Gastroesophageal sphincter (tissue), 4 donors: ENCODE measurements around the gene ATAD2B. TPM values are rescaled to one million over a fixed set of nuclear protein-coding genes. Genes with fewer than 3 reads are reported as not detected.

Experiments
- ATAC-seq: fragments of 150-250 bp; one replicate; pipeline ENCODE4 v1.9.1; 2016; ENCODE audit warnings: mild to moderate bottlenecking, moderate library complexity
- H3K27ac ChIP-seq, 4 donors: fragments of 200-600 bp; sonication (generic) in 3 of 4; 1 replicate in 3 of 4; 2 replicates in 1 of 4; pipeline ENCODE4 v1.5.1; 2016 to 2019
- H3K27me3 ChIP-seq: fragments of 200-600 bp; sonication (generic); one replicate; pipeline ENCODE4 v1.5.1; 2019
- H3K36me3 ChIP-seq, 2 donors: fragments of 200-600 bp; sonication (generic); one replicate each; pipeline ENCODE4 v1.5.1; 2019; ENCODE audit warnings: control low read depth in 1 of 2
- H3K4me1 ChIP-seq, 3 donors: fragments of 200-600 bp; sonication (generic); 1 replicate in 2 of 3; 2 replicates in 1 of 3; pipeline ENCODE4 v1.5.1; 2016 to 2019; ENCODE audit warnings: control low read depth in 2 of 3
- H3K4me3 ChIP-seq, 2 donors: fragments of 200-600 bp; sonication (generic); one replicate each; pipeline ENCODE4 v1.5.1; 2019; ENCODE audit warnings: mild to moderate bottlenecking in 1 of 2, moderate library complexity in 1 of 2
- H3K9me3 ChIP-seq, 3 donors: fragments of 200-600 bp; sonication (generic); one replicate each; pipeline ENCODE4 v1.5.1; 2017 to 2019; ENCODE audit warnings: control low read depth in 2 of 3
- CTCF ChIP-seq, 4 experiments: fragments of 200-600 bp in 2 of 4; fragments of 450-650 bp in 2 of 4; sonication (generic) in 1 of 4; IDR thresholded peaks; one replicate each; pipeline ENCODE4 v1.5.1; 2017 to 2019; ENCODE audit warnings: antibody characterized with exemption in 4 of 4, mild to moderate bottlenecking in 2 of 4, moderate library complexity in 2 of 4
- EP300 ChIP-seq: sonication (generic); formaldehyde crosslinking; IDR thresholded peaks from one replicate; pipeline ENCODE4 v1.6.1; 2017; ENCODE audit warnings: antibody characterized with exemption, mild to moderate bottlenecking
- POLR2A ChIP-seq, 2 donors: fragments of 450-650 bp; IDR thresholded peaks; one replicate each; pipeline ENCODE4 v1.6.1; 2017; ENCODE audit warnings: antibody characterized with exemption in 2 of 2, mild to moderate bottlenecking in 2 of 2, moderate library complexity in 1 of 2
- POLR2AphosphoS5 ChIP-seq: sonication (generic); formaldehyde crosslinking; IDR thresholded peaks from one replicate; pipeline ENCODE4 v1.6.1; 2017; ENCODE audit warnings: antibody characterized with exemption
- WGBS, 2 donors: methylation state at CpG; one replicate each; pipeline ENCODE4 v1.1.5; 2018; ENCODE audit warnings: low coverage in 1 of 2; 5-methylcytosine and 5-hydroxymethylcytosine counted together
- total RNA-seq, 4 donors: library from RNA; depleted of rRNA; stranded (reverse); fragments of >200 nt; gene quantifications; one replicate each; pipeline ENCODE4 v1.1.0, GENCODE V29; 2016

The ATAD2B gene
- total RNA-seq, 4 donors from 2014 or later: 10.4 to 36.1 (median 16.8) TPM

- Histone ChIP-seq H3K9me3 (no peaks in the 10 kb centered on the region), H3K4me3 (no peak overlapping the region), H3K27me3 (no peaks in the 10 kb centered on the region), H3K36me3 (peaks cover 0 to 37% of the 10 kb centered on the region in 2 donors), H3K4me1 (peaks cover 0 to 4% (median 3%) of the 10 kb centered on the region in 3 donors), H3K27ac (no peak overlapping the region)
- 73 to 78% methylated on average over 4 of the region's 4 CpGs for WGBS, 2 donors
- TF ChIP-seq POLR2A (IDR thresholded peaks at IDR 0.05): no peak
- TF ChIP-seq POLR2AphosphoS5: no peak
- TF ChIP-seq CTCF (IDR thresholded peaks at IDR 0.05): no peak
- no peak for TF ChIP-seq EP300
- no peak for ATAC-seq
Observed at GRCh38 chr2:23753291-23754010, 173.5 kb downstream of the ATAD2B start.

GRCh38 chr2:23751747-23752265 lies 175.1 kb downstream of the ATAD2B start:
- no peak for TF ChIP-seq POLR2AphosphoS5
- TF ChIP-seq CTCF (IDR thresholded peaks at IDR 0.05): no peak
- TF ChIP-seq POLR2A (IDR thresholded peaks at IDR 0.05): no peak
- TF ChIP-seq EP300: no peak
- Histone ChIP-seq H3K4me3 (no peak overlapping the region), H3K9me3 (no peaks in the 10 kb centered on the region), H3K27me3 (no peaks in the 10 kb centered on the region), H3K4me1 (peaks cover 0 to 13% (median 3%) of the 10 kb centered on the region in 3 donors), H3K36me3 (peaks cover 0 to 28% of the 10 kb centered on the region in 2 donors), H3K27ac (no peak overlapping the region)
- WGBS, 2 donors: 62 to 88% methylated on average over 1 to 2 of the region's 2 CpGs
- no peak for ATAC-seq

GRCh38 chr2:23746141-23746863 lies 180.6 kb downstream of the ATAD2B start:
- H3K4me1 ChIP-seq: peaks cover 4 to 32% (median 7%) of the 10 kb centered on the region in 3 donors
- 74 to 75% methylated on average over 2 of the region's 2 CpGs for WGBS, 2 donors
- TF ChIP-seq EP300 (no peak), POLR2AphosphoS5 (no peak), POLR2A (IDR thresholded peaks at IDR 0.05) (no peak), CTCF (IDR thresholded peaks at IDR 0.05) (no peak)
- peak; percentile 48 for ATAC-seq
- H3K27me3 ChIP-seq: no peaks in the 10 kb centered on the region
- peak overlapping the region; percentile 7 to 67 (median 52) for H3K27ac ChIP-seq
- peaks cover 0 to 4% of the 10 kb centered on the region in 2 donors for H3K36me3 ChIP-seq
- no peaks in the 10 kb centered on the region for H3K9me3 ChIP-seq
- H3K4me3 ChIP-seq: no peak overlapping the region

GRCh38 chr2:23745726-23746105 lies 181.2 kb downstream of the ATAD2B start:
- no peaks in the 10 kb centered on the region for H3K27me3 ChIP-seq
- H3K4me3 ChIP-seq: no peak overlapping the region
- H3K4me1 ChIP-seq: peaks cover 4 to 32% (median 7%) of the 10 kb centered on the region in 3 donors
- ATAC-seq: peak; percentile 92
- H3K27ac ChIP-seq: peak overlapping the region; percentile 7 to 67 (median 52)
- no peaks in the 10 kb centered on the region for H3K9me3 ChIP-seq
- TF ChIP-seq POLR2AphosphoS5 (peak; percentile 89), CTCF (IDR thresholded peaks at IDR 0.05) (no peak)
- no peaks in the 10 kb centered on the region for H3K36me3 ChIP-seq
